Fibroblast of the aortic adventitia (primary cell): ENCODE measurements around the gene THAP3. TPM values are rescaled to one million over a fixed set of nuclear protein-coding genes. Genes with fewer than 3 reads are reported as not detected.
A peak's percentile ranks its signal among the peaks of the same experiment; 100 is the strongest.

Experiments
- DNase-seq: peaks from one replicate; pipeline ENCODE4 v3.0.0-alpha.2; 2010; ENCODE audit warnings: low read depth
- H3K4me3 ChIP-seq: 2 replicates; pipeline ENCODE4 v1.5.1; 2011; ENCODE audit warnings: low read depth, mild to moderate bottlenecking, control low read depth, low read length, moderate library complexity
- total RNA-seq: library from RNA; depleted of rRNA; stranded (reverse); fragments of >200 nt; gene quantifications from 2 replicates; pipeline ENCODE4 v1.2.3, GENCODE V29; 2012; ENCODE audit warnings: low replicate concordance
- TF ChIP-seq, protein P1 (sequence below): IDR thresholded peaks from 2 replicates; pipeline ENCODE4 v1.5.1; 2011; ENCODE audit warnings: mild to moderate bottlenecking, low read length, control low read depth, inconsistent platforms; ENCODE audit not compliant: insufficient read depth

The THAP3 gene
- total RNA-seq, 1 donor: 9.2 TPM

- DNase-seq: peak; percentile 56
- TF ChIP-seq, protein P1, sequence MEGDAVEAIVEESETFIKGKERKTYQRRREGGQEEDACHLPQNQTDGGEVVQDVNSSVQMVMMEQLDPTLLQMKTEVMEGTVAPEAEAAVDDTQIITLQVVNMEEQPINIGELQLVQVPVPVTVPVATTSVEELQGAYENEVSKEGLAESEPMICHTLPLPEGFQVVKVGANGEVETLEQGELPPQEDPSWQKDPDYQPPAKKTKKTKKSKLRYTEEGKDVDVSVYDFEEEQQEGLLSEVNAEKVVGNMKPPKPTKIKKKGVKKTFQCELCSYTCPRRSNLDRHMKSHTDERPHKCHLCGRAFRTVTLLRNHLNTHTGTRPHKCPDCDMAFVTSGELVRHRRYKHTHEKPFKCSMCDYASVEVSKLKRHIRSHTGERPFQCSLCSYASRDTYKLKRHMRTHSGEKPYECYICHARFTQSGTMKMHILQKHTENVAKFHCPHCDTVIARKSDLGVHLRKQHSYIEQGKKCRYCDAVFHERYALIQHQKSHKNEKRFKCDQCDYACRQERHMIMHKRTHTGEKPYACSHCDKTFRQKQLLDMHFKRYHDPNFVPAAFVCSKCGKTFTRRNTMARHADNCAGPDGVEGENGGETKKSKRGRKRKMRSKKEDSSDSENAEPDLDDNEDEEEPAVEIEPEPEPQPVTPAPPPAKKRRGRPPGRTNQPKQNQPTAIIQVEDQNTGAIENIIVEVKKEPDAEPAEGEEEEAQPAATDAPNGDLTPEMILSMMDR: no peak
- peak overlapping the region; percentile 99 for H3K4me3 ChIP-seq
Observed at GRCh38 chr1:6601923-6602668, 22.6 kb upstream of the THAP3 start.

DNA sequence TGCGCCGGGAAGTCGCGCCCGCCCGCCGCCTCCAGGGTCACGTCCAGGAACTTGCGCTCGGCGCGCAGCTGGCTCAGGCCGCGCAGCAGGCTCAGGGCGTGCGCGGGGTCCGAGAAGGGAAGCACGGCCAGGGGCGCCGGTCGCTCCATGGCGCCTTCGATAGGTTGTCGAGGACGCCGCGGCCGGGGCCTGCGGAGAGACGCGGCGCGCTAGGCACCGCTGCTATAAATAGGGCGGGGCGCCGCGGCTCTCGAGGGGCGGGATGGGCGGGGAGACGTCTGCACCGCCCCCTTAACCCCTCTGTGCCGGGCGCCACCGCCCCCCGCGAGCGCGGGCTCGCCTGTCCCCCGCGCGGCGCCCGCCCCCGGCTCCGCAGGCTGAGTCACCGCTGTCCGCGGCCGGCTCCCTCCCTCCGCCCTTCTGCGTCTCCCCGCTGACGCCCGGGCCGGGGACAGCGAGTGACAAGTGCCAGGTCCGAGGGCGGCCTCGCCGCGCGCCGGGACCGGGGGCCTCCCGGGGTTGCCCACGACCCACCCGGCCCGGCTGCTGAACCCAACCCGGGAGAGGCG, 21.9 kb upstream of the THAP3 start, which contains the start of gene KLHL21:
Gene KLHL21 (minus strand): TSS at position 201 of the 569 bp plus-strand sequence. CDS start 52 bp downstream, at position 149.
- TF ChIP-seq, protein P1: no peak
- DNase-seq: peak; percentile 82
- peak within 1 kb of the TSS; percentile 99 for H3K4me3 ChIP-seq

- peak; percentile 88 for DNase-seq
- TF ChIP-seq, protein P1: no peak
Observed at GRCh38 chr1:6603238-6603914, 21.3 kb upstream of the THAP3 start.

DNA sequence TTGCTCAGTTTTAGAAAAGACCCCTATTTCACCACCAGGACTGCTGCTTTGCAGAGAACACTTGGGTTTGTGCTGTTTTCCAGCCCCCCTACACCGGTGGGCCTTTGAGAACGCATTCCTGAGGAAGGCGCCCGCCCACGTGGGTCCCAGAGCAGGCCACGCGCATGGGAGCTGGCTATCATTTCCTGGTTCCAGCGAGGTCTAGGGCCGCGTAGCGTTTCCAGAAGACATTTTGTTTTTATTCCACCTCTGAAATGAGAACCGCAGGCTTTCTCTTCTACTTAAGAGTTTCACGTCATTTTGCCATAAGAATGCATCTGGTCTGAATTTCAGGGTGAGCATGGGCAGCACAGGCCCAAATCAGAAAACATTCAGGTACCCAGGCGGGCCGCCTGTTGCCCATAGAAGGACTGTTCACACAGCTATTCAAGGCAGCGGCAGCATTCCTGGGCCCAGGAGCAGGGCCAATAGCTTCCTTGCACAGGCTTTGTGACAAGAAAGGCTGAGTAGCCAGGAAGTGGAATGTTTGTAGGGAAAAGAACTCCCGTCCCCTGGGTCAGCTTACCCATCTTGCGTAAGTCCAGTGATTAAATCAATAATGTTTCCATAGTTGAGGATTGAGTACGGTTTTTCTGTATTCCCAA, 20.6 kb upstream of the THAP3 start:
- TF ChIP-seq, protein P1: peak; percentile 22
- H3K4me3 ChIP-seq: peak overlapping the region; percentile 63
- DNase-seq: peak; percentile 91

More at GRCh38 chr1:6603238-6603914, 21.3 kb upstream of the THAP3 start:
- H3K4me3 ChIP-seq: peak overlapping the region; percentile 63

DNA sequence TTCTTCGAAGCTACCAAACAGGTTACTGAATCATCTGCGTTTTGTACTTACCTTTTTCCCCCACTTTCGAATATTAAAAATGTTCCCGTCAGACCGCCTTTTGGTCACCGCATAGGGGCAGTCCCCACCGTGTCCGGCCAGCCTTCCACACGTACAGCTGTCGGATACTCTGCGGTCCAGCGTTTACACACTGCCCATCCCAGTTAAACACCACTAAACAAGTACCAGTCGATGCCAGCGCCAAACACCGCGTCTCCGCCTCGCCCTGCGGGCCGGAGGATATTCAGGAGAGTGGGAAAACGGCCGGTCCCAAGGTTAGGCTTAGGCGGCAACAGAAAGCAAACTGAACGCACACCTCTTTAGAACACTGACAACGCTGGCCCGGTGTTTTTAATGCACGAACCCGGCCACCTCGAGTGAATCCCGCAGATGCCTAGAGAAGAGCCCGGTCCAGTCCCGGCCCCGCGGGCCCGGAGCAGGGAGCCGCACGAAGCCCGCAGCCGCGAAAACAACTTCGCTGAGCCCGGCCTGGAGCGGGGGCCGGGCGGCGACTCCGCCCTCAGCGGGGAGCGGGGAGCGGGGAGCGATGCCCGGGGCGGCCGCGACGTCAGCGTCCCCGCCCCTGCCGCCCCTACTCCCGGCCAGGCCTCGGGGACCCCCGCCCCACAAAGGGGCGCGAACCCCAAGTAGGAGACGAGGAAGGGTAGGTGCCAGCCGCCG, 11.9 kb upstream of the THAP3 start:
- peak; percentile 39 for DNase-seq
- H3K4me3 ChIP-seq: peak overlapping the region; percentile 83
- TF ChIP-seq, protein P1: no peak

- peak; percentile 98 for DNase-seq
- peak within 1 kb of the TSS; percentile 83 for H3K4me3 ChIP-seq
- TF ChIP-seq, protein P1: no peak
Observed at GRCh38 chr1:6613361-6614018, 11.2 kb upstream of the THAP3 start, which contains the start of gene PHF13. Gene PHF13 (plus strand): TSS chr1:6613731. CDS start chr1:6614067, 336 bp downstream.
